Skeletal muscle satellite cell (primary cell): ENCODE results near the gene SYNGAP1.
"Not testable (repeated sequence)": the region's sequence is repeated elsewhere in the genome, so short reads cannot be mapped to it uniquely, and the experiment has no call there.

ENCODE experiments used
- H3K27me3 ChIP-seq: 2 replicates; pipeline ENCODE4 v1.7.0; 2013; ENCODE audit warnings: low read length; ENCODE audit not compliant: control insufficient read depth, insufficient read depth
- H3K36me3 ChIP-seq: 2 replicates; pipeline ENCODE4 v1.7.0; 2013; ENCODE audit warnings: mild to moderate bottlenecking, control low read depth, low read length; ENCODE audit not compliant: insufficient read depth
- H3K4me1 ChIP-seq: 2 replicates; pipeline ENCODE4 v1.7.0; 2013; ENCODE audit warnings: low read length; ENCODE audit not compliant: control insufficient read depth, insufficient read depth
- H3K4me2 ChIP-seq: 2 replicates; pipeline ENCODE4 v1.7.0; 2013; ENCODE audit warnings: mild to moderate bottlenecking, low read length
- H3K4me3 ChIP-seq: 2 replicates; pipeline ENCODE4 v1.7.0; 2013; ENCODE audit warnings: low read length
- H3K9ac ChIP-seq: 2 replicates; pipeline ENCODE4 v1.7.0; 2013; ENCODE audit warnings: mild to moderate bottlenecking, low read depth, low read length, moderate library complexity
- H3K9me3 ChIP-seq: replicated peaks from 2 replicates; pipeline ENCODE4 v1.7.0; 2013; ENCODE audit warnings: mild to moderate bottlenecking, control low read depth, low read length

SYNGAP1 gene

GRCh38 chr6:33390173-33390572, 29.7 kb upstream of the SYNGAP1 start:
- H3K27me3 ChIP-seq = no peaks in the 10 kb centered on the region
- H3K9ac ChIP-seq = no peak overlapping the region
- peaks cover 31% of the 10 kb centered on the region for H3K4me1 ChIP-seq
- no peaks in the 10 kb centered on the region for H3K36me3 ChIP-seq
- H3K4me2 ChIP-seq = no peak overlapping the region
- no peak overlapping the region for H3K4me3 ChIP-seq
- H3K9me3 ChIP-seq = no peaks in the 10 kb centered on the region

GRCh38 chr6:33390767-33391277, 29.0 kb upstream of the SYNGAP1 start:
- Histone ChIP-seq H3K36me3 (no peaks in the 10 kb centered on the region), H3K4me2 (peak overlapping the region; percentile 67), H3K27me3 (no peaks in the 10 kb centered on the region), H3K4me3 (peak overlapping the region; percentile 25), H3K9ac (peak overlapping the region; percentile 70), H3K4me1 (peaks cover 37% of the 10 kb centered on the region), H3K9me3 (no peaks in the 10 kb centered on the region)

- peak within 1 kb of the TSS; percentile 81 for H3K4me3 ChIP-seq
- peak within 1 kb of the TSS; percentile 86 for H3K9ac ChIP-seq
- H3K4me1 ChIP-seq = peaks cover 37% of the 10 kb centered on the region
These were observed 28.5 kb upstream of the SYNGAP1 start, which contains the start of gene KIFC1 for GRCh38 chr6:33391278-33391921. Gene KIFC1, plus strand, starts transcription at chr6:33391823. Its CDS starts 163 bp downstream, at chr6:33391986.

GRCh38 chr6:33391922-33392594, 27.8 kb upstream of the SYNGAP1 start:
- no peaks in the 10 kb centered on the region for H3K9me3 ChIP-seq
- peak overlapping the region; percentile 86 for H3K4me2 ChIP-seq
- H3K9ac ChIP-seq = peak overlapping the region; percentile 86
- no peaks in the 10 kb centered on the region for H3K36me3 ChIP-seq
- no peaks in the 10 kb centered on the region for H3K27me3 ChIP-seq
- peaks cover 37% of the 10 kb centered on the region for H3K4me1 ChIP-seq
- H3K4me3 ChIP-seq = peak overlapping the region; percentile 81

More at GRCh38 chr6:33391278-33391921, 28.5 kb upstream of the SYNGAP1 start, which contains the start of gene KIFC1:
- Histone ChIP-seq H3K4me2 (peak within 1 kb of the TSS; percentile 86), H3K36me3 (no peaks in the 10 kb centered on the region), H3K27me3 (no peaks in the 10 kb centered on the region), H3K9me3 (no peaks in the 10 kb centered on the region)

- Histone ChIP-seq H3K27me3 (no peaks in the 10 kb centered on the region), H3K9me3 (no peaks in the 10 kb centered on the region), H3K36me3 (no peaks in the 10 kb centered on the region), H3K4me3 (peak overlapping the region; percentile 81), H3K4me1 (peaks cover 37% of the 10 kb centered on the region), H3K9ac (peak overlapping the region; percentile 86), H3K4me2 (peak overlapping the region; percentile 86)
These were observed 27.3 kb upstream of the SYNGAP1 start for GRCh38 chr6:33392595-33392948.

GRCh38 chr6:33392979-33393378, 26.9 kb upstream of the SYNGAP1 start:
- no peaks in the 10 kb centered on the region for H3K9me3 ChIP-seq
- H3K4me3 ChIP-seq = peak overlapping the region; percentile 81
- H3K9ac ChIP-seq = peak overlapping the region; percentile 86
- H3K27me3 ChIP-seq = no peaks in the 10 kb centered on the region
- peak overlapping the region; percentile 86 for H3K4me2 ChIP-seq
- H3K4me1 ChIP-seq = peaks cover 37% of the 10 kb centered on the region
- H3K36me3 ChIP-seq = no peaks in the 10 kb centered on the region

GRCh38 chr6:33397541-33397940, 22.3 kb upstream of the SYNGAP1 start:
- Histone ChIP-seq H3K9ac (no peak overlapping the region), H3K27me3 (no peaks in the 10 kb centered on the region), H3K36me3 (no peaks in the 10 kb centered on the region), H3K9me3 (no peaks in the 10 kb centered on the region), H3K4me1 (peaks cover 27% of the 10 kb centered on the region), H3K4me3 (no peak overlapping the region), H3K4me2 (no peak overlapping the region)

- H3K4me3 ChIP-seq, H3K36me3 ChIP-seq, H3K9ac ChIP-seq, H3K27me3 ChIP-seq, H3K9me3 ChIP-seq, H3K4me2 ChIP-seq: not testable (repeated sequence)
- H3K4me1 ChIP-seq = peaks cover 20% of the 10 kb centered on the region
These were observed 21.3 kb upstream of the SYNGAP1 start for GRCh38 chr6:33398601-33399000.

GRCh38 chr6:33399881-33400280, 20.0 kb upstream of the SYNGAP1 start:
- H3K4me1 ChIP-seq, H3K4me2 ChIP-seq, H3K9me3 ChIP-seq, H3K9ac ChIP-seq, H3K4me3 ChIP-seq, H3K27me3 ChIP-seq: not testable (repeated sequence)
- H3K36me3 ChIP-seq = peaks cover 11% of the 10 kb centered on the region

GRCh38 chr6:33404884-33405283, 15.0 kb upstream of the SYNGAP1 start:
- Histone ChIP-seq H3K9me3 (no peaks in the 10 kb centered on the region), H3K36me3 (peaks cover 32% of the 10 kb centered on the region), H3K4me3 (no peak overlapping the region), H3K4me1 (peaks cover 7% of the 10 kb centered on the region), H3K9ac (no peak overlapping the region), H3K4me2 (no peak overlapping the region), H3K27me3 (no peaks in the 10 kb centered on the region)

- H3K27me3 ChIP-seq = no peaks in the 10 kb centered on the region
- H3K4me2 ChIP-seq = no peak overlapping the region
- H3K4me1 ChIP-seq = peaks cover 9% of the 10 kb centered on the region
- no peaks in the 10 kb centered on the region for H3K9me3 ChIP-seq
- H3K36me3 ChIP-seq = peaks cover 32% of the 10 kb centered on the region
- H3K9ac ChIP-seq = no peak overlapping the region
- no peak overlapping the region for H3K4me3 ChIP-seq
These were observed 14.4 kb upstream of the SYNGAP1 start for GRCh38 chr6:33405386-33405940.
